HEK293 (cell line): ENCODE results near the gene PKN3.

Experiments
- EGR2 ChIP-seq: fragments of 450-650 bp; formaldehyde crosslinking; IDR thresholded peaks from 2 replicates; pipeline ENCODE4 v1.5.1; 2016; ENCODE audit warnings: low read depth, missing biosample characterization, missing genetic modification characterization
- GLIS1 ChIP-seq: fragments of 450-650 bp; formaldehyde crosslinking; IDR thresholded peaks from 2 replicates; pipeline ENCODE4 v1.5.1; 2016; ENCODE audit warnings: missing biosample characterization, missing genetic modification characterization
- HOXD13 ChIP-seq: sonication (generic); formaldehyde crosslinking; IDR thresholded peaks from 2 replicates; pipeline ENCODE4 v1.8.0; 2022; ENCODE audit warnings: missing genetic modification reagents, borderline replicate concordance
- KLF1 ChIP-seq: fragments of 450-650 bp; formaldehyde crosslinking; IDR thresholded peaks from 2 replicates; pipeline ENCODE4 v1.5.1; 2016; ENCODE audit warnings: missing biosample characterization, missing genetic modification characterization
- KLF7 ChIP-seq: fragments of 450-650 bp; formaldehyde crosslinking; IDR thresholded peaks from 2 replicates; pipeline ENCODE4 v1.5.1; 2016; ENCODE audit warnings: missing biosample characterization, missing genetic modification characterization, borderline replicate concordance
- KLF8 ChIP-seq: fragments of 450-650 bp; formaldehyde crosslinking; IDR thresholded peaks from 2 replicates; pipeline ENCODE4 v1.5.1; 2016; ENCODE audit warnings: missing biosample characterization, missing genetic modification characterization
- PATZ1 ChIP-seq: fragments of 450-650 bp; formaldehyde crosslinking; IDR thresholded peaks from 2 replicates; pipeline ENCODE4 v1.5.1; 2016; ENCODE audit warnings: missing biosample characterization, missing genetic modification characterization
- PRDM2 ChIP-seq: fragments of 450-650 bp; formaldehyde crosslinking; IDR thresholded peaks from 2 replicates; pipeline ENCODE4 v1.5.1; 2016; ENCODE audit warnings: missing biosample characterization, missing genetic modification characterization, borderline replicate concordance
- SP2 ChIP-seq: fragments of 450-650 bp; formaldehyde crosslinking; IDR thresholded peaks from 2 replicates; pipeline ENCODE4 v1.5.1; 2016; ENCODE audit warnings: missing biosample characterization, missing genetic modification characterization
- SP7 ChIP-seq: fragments of 450-650 bp; formaldehyde crosslinking; IDR thresholded peaks from 2 replicates; pipeline ENCODE4 v1.5.1; 2016; ENCODE audit warnings: missing biosample characterization, missing genetic modification characterization
- ZBTB26 ChIP-seq: fragments of 450-650 bp; formaldehyde crosslinking; optimal IDR thresholded peaks from 2 replicates; pipeline ENCODE3; 2016; ENCODE audit warnings: missing biosample characterization, mild to moderate bottlenecking, missing genetic modification characterization
- ZEB2 ChIP-seq: fragments of 450-650 bp; formaldehyde crosslinking; IDR thresholded peaks from 2 replicates; pipeline ENCODE4 v1.5.1; 2016; ENCODE audit warnings: missing biosample characterization, missing genetic modification characterization
- ZFHX2 ChIP-seq: fragments of 450-650 bp; formaldehyde crosslinking; conservative IDR thresholded peaks from 2 replicates; pipeline ENCODE4 v1.5.1; 2016; ENCODE audit warnings: missing biosample characterization, missing genetic modification characterization
- ZNF121 ChIP-seq: fragments of 450-650 bp; formaldehyde crosslinking; IDR thresholded peaks from 2 replicates; pipeline ENCODE4 v1.5.1; 2016; ENCODE audit warnings: missing biosample characterization, missing genetic modification characterization
- ZNF280D ChIP-seq: fragments of 450-650 bp; formaldehyde crosslinking; IDR thresholded peaks from 2 replicates; pipeline ENCODE4 v1.5.1; 2016; ENCODE audit warnings: missing biosample characterization, missing genetic modification characterization
- ZNF394 ChIP-seq: fragments of 450-650 bp; formaldehyde crosslinking; IDR thresholded peaks from 2 replicates; pipeline ENCODE4 v1.5.1; 2016; ENCODE audit warnings: missing biosample characterization, missing genetic modification characterization, mild to moderate bottlenecking, moderate library complexity, borderline replicate concordance
- ZNF501 ChIP-seq: fragments of 450-650 bp; formaldehyde crosslinking; IDR thresholded peaks from 2 replicates; pipeline ENCODE4 v1.5.1; 2016; ENCODE audit warnings: missing biosample characterization, missing genetic modification characterization
- ZNF580 ChIP-seq: fragments of 450-650 bp; formaldehyde crosslinking; IDR thresholded peaks from 2 replicates; pipeline ENCODE4 v1.5.1; 2016; ENCODE audit warnings: missing biosample characterization, missing genetic modification characterization
- ZNF596 ChIP-seq: fragments of 450-650 bp; IDR thresholded peaks from 2 replicates; pipeline ENCODE4 v1.5.0; 2018; ENCODE audit warnings: missing biosample characterization, mild to moderate bottlenecking, missing genetic modification characterization, moderate library complexity
- ZNF610 ChIP-seq: fragments of 450-650 bp; formaldehyde crosslinking; IDR thresholded peaks from 2 replicates; pipeline ENCODE4 v1.5.1; 2016; ENCODE audit warnings: missing biosample characterization, missing genetic modification characterization, borderline replicate concordance
- ZNF623 ChIP-seq: fragments of 450-650 bp; formaldehyde crosslinking; IDR thresholded peaks from 2 replicates; pipeline ENCODE4 v1.5.1; 2016; ENCODE audit warnings: missing biosample characterization, missing genetic modification characterization
- ZNF629 ChIP-seq: fragments of 450-650 bp; formaldehyde crosslinking; IDR thresholded peaks from 2 replicates; pipeline ENCODE4 v1.5.1; 2017; ENCODE audit warnings: missing biosample characterization, missing genetic modification characterization
- ZNF76 ChIP-seq: fragments of 450-650 bp; formaldehyde crosslinking; IDR thresholded peaks from 2 replicates; pipeline ENCODE4; 2016; ENCODE audit warnings: low read depth, missing biosample characterization, missing genetic modification characterization, borderline replicate concordance
- ZNF777 ChIP-seq: fragments of 450-650 bp; formaldehyde crosslinking; IDR thresholded peaks from 2 replicates; pipeline ENCODE4 v1.5.1; 2017; ENCODE audit warnings: missing biosample characterization, missing genetic modification characterization, borderline replicate concordance
- ZNF792 ChIP-seq: fragments of 450-650 bp; formaldehyde crosslinking; IDR thresholded peaks from 2 replicates; pipeline ENCODE4 v1.5.1; 2016; ENCODE audit warnings: missing biosample characterization, missing genetic modification characterization
- ZSCAN30 ChIP-seq: fragments of 450-650 bp; IDR thresholded peaks from 2 replicates; pipeline ENCODE4 v1.5.1; 2018; ENCODE audit warnings: missing biosample characterization, mild to moderate bottlenecking, missing genetic modification characterization, moderate library complexity
- ZXDB ChIP-seq: fragments of 450-650 bp; formaldehyde crosslinking; IDR thresholded peaks from 2 replicates; pipeline ENCODE4 v1.5.1; 2016; ENCODE audit warnings: missing biosample characterization, missing genetic modification characterization

Gene PKN3

GRCh38 chr9:128702949-128703615 is 779 bp downstream of the PKN3 start (continued):
- TF ChIP-seq PATZ1 (tag by site-specific recombination), result peak; percentile 92
- TF ChIP-seq ZNF501 (tag by site-specific recombination), result peak; percentile 69; the same call in 1 of the 2 replicates
- TF ChIP-seq ZNF610, result peak; percentile 81; the same call in 1 of the 2 replicates
- TF ChIP-seq GLIS1 (tag by site-specific recombination), result peak; percentile 98
- peak; percentile 84 for TF ChIP-seq ZNF76 (tag by site-specific recombination)
- 0 out of 2 replicates have a peak, but pooled peaks have one; percentile 8 for TF ChIP-seq ZNF623 (tag by site-specific recombination)
- TF ChIP-seq SP7 (tag by site-specific recombination), result peak; percentile 71; the same call in 1 of the 2 replicates
- 0 out of 2 replicates have a peak, but pooled peaks have one; percentile 25 for TF ChIP-seq ZNF777 (tag by site-specific recombination)
- TF ChIP-seq KLF7, result peak; percentile 58; the same call in 1 of the 2 replicates
- no peak for TF ChIP-seq ZNF280D (tag by site-specific recombination)
- no peak for TF ChIP-seq PRDM2 (tag by site-specific recombination)
- TF ChIP-seq ZEB2 (tag by site-specific recombination), result peak; percentile 86; the same call in 1 of the 2 replicates
- peak; percentile 40 for TF ChIP-seq SP2 (tag by site-specific recombination)
- TF ChIP-seq KLF1, result peak; percentile 97
- TF ChIP-seq ZSCAN30, result peak; percentile 61
- peak; percentile 25; the same call in 1 of the 2 replicates for TF ChIP-seq ZNF792
- TF ChIP-seq ZXDB (tag by site-specific recombination), result peak; percentile 77; the same call in 1 of the 2 replicates
- TF ChIP-seq ZBTB26 (tag by site-specific recombination), result peak; percentile 52
- peak; percentile 37 for TF ChIP-seq ZNF629 (tag by site-specific recombination)
- TF ChIP-seq ZNF394 (tag by site-specific recombination), result 0 out of 2 replicates have a peak, but pooled peaks have one; percentile 26
- TF ChIP-seq ZNF596 (tag by site-specific recombination), result no peak
- peak; percentile 78 for TF ChIP-seq KLF8 (tag by site-specific recombination)
- no peak for TF ChIP-seq ZNF580
- peak; percentile 46; the same call in 1 of the 2 replicates for TF ChIP-seq ZNF121
- TF ChIP-seq EGR2, result peak; percentile 81
- TF ChIP-seq ZFHX2 (tag by site-specific recombination), result peak; percentile 79
- TF ChIP-seq HOXD13 (CRISPR knock-in tag), result 0 out of 2 replicates have a peak, but pooled peaks have one; percentile 20
